HG03135 (cell line): ENCODE results near the gene FZD7.
A peak's percentile ranks its signal among the peaks of the same experiment; 100 is the strongest.

Experiments used
- ATAC-seq: cut with Tn5 transposase; IDR thresholded peaks from one replicate; pipeline ENCODE4 v1.9.1; 2021; ENCODE audit warnings: mild to moderate bottlenecking, moderate library complexity; ENCODE audit not compliant: unreplicated experiment

The FZD7 gene

GRCh38 chr2:202009581-202009980, 24.1 kb upstream of the FZD7 start:
- ATAC-seq: no peak

GRCh38 chr2:202014318-202014717, 19.3 kb upstream of the FZD7 start:
- no peak for ATAC-seq

DNA sequence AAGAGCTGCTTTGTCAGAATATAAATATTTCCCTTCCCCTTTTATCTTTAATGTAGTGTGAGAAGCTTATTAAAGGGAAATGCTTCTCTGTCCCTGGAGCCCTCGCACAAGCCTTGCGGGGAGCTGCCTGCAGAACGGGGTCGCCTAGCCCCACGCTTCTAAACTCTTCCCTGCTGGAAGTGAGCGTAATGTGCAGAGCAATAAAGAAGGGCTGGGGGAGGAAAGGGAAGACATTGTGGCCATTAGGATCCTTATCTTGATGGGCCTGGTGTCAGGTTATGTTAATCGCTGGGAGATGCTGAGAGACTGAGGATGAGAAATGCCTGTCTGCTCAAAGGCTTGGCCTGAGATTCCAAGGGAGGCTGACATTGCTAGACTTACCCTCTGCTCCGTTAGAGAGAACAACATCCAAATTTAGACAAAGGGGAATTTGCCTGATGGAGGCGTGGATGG, 18.9 kb upstream of the FZD7 start:
- no peak for ATAC-seq

GRCh38 chr2:202015471-202015870, 18.2 kb upstream of the FZD7 start:
- ATAC-seq: no peak

- no peak for ATAC-seq
These were observed 17.0 kb upstream of the FZD7 start for GRCh38 chr2:202016579-202017227.

GRCh38 chr2:202017940-202018339, 15.7 kb upstream of the FZD7 start:
- ATAC-seq: no peak

DNA sequence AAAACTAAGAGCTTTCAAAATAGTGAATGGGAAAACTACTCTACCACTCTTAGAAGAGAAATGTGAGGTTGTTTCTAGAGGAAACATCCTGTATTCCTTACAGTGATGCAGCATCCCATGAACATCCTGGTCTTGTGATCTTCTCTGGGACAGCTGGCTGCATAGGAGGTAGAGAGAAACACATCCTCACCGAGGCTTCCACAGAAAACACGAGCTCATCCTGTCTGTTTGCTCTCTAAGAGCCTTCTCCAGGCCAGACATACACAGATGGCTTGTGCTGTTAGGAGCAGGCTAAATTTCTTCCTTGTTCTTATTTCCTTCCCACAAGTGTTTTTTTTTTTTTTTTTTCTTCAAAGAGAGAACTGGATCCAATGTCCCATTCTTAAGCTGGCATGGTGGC, 14.7 kb upstream of the FZD7 start:
- no peak for ATAC-seq

DNA sequence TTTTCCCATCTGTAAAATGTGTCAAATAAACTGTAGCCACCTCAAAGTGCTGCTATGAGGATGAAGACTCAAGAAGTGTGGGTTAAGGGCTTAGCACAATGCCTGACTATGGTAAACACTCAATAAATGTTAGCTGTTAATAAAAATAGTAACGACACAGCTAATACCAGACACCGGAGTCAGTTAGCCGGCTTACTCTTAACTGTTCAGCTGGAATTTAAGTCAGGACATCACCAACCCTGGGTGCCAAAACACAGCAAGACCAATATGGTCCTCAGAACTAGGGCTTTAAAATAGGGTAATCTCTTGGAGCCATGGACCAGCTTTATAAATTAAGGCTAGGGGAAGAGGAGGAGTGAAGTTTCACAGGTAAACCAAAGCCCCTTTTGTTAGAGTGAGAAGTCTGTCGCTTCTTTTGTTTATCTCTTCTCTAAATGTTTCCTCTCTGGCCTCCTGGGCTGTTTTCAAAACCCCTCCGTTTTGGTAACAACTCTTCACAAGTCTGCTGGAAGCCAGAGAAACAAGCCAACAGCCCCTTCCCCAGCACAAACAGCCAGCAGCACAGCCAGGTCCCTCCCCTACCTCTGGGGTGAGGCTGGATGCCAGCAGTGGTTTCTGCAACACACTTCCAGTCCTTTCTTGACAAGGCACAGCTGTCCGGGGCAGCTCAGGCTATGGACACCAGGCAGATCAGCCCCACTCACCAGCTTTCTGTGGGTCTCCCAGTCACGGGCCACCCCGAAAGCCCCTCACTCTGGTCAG, 13.8 kb upstream of the FZD7 start:
- ATAC-seq: no peak

DNA sequence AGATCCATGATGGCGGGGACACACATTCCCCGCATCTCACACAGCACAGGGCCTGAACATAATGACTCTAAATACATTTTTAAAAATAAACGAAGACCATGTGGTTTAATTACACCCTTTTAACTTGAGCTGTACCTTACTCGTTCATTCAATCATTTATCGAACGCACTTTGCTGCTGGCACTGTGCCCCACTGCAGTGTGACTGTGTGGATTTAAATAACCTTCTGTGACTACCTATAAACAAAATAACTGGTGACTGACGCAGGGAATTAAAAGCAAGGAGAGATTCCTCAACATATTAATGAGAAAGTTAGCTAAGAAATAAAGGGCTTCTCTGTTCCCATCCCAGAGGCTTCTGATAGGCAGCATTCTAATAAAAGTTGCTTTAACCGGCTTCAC, 10.9 kb upstream of the FZD7 start:
- no peak for ATAC-seq

DNA sequence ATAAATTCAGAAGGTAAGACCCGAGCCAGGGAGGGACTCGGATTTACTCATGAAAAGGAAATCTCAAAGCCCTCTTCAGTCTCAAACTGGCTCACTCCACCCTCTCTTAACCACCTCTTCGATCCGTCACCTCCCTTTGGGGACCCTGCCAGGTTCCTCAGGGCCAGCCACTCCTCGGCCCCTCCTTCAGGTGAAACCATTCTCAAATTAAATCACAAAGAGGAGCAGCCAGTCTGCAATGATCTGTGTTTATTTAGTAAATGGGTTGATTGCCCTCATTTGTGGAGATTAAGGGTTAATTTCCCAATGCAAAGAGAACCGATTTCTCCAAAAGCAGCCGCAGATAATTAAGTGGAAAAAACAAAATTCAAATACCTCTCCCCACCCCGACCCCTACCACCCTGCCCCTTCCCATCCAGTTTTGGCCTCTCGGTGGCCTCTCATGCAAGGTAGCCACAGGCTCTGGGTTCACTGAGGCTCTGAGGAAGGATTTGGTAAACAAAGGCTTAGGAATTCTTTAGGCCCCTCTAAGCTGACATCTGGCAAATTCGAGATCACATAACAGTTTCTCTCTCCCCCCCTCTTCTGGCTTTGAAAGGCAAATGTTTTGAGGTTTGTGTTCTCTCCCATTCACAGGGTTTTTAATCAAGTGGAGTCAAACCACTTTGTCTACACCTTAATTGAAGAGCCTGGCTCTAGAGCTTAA, 10.3 kb upstream of the FZD7 start:
- no peak for ATAC-seq

DNA sequence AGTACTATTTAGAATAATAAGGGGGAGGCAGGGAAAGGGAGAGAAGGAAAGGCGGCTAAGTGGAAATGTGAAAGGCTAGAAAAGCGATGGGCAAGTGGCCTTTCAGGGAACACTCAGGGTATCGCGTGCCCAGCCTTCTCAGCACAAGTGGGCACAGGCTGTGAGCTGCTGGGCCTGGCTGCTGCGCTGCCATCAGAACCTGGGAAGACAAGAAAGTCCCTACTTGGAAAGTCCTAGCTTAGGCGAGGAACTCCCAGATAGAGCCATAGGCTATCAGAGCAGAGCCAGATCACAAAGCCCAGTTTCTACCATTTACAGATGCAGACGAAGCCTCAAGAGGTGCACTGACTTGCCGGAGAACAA, 9.8 kb upstream of the FZD7 start:
- no peak for ATAC-seq

GRCh38 chr2:202024871-202025270, 8.8 kb upstream of the FZD7 start:
- ATAC-seq: no peak

DNA sequence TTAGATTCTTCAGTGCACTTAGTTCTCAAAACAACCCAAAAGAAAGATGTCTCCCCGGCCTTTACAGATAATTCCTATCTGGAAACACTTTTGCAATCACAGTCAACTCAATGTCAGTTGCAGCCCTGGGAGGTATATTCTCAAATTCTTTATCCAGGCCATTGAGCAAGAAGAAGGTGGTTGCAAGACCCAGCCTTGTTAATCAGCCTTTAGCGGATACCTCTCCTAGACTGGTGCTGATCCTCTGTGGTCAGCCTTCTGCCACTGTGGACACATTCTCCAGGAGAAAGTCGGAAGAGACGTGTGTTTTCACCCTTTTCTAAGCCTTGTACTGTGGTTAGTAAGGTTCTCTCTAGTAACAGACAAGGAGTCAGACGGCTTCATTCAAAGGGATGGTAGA, 7.8 kb upstream of the FZD7 start:
- ATAC-seq: no peak

DNA sequence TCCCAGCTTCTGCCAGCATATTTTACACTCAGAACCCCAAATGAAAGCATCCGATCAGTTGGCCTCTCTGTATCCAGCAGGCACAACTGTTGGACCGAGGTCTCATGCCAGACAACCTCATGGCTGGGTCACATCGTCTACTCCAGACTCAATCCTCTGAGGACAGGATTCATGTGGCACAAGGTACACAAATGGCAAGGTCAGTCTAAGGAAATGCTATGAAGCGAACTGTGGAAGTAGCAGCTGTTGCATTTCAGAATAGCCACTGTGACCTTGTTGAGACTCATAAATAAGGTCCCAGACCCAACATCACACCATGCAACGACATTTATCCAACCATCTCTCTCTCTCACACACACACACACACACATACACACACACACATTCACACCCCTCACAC, 7.1 kb upstream of the FZD7 start:
- no peak for ATAC-seq

- no peak for ATAC-seq
These were observed 3.0 kb upstream of the FZD7 start for GRCh38 chr2:202030691-202031090.

DNA sequence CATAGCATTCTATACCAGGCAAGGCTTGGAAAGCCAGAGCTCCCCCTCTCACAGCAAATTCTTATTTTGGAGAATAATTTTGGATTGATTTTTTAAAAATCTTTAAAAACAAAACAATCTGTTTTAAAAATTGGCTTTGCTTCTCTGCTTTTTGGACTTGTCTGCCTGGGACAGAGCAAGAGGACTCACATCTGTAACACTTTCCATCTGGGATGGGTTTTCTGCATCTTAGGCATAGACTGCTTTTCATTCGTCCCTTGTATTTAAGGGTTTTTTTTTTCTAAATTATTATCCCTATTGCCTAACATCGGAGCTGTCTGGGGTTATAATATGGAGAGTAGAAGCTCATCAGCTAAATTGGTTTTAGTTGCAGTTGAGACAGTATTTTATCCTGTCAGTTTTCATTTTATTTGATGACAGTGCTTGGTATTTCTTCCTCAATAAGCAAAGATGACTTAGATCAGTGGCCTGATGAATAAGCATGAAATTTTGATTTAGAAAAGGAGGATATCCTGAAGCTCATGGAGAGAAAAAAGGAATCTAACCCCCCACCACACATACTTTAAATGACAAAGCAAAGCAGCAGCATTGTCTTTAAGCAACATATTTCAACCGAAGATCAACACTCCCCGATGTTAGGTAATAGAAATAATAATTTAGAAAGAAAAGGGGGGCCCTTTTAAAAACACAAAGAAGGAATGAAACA, 2.3 kb upstream of the FZD7 start:
- ATAC-seq: no peak

DNA sequence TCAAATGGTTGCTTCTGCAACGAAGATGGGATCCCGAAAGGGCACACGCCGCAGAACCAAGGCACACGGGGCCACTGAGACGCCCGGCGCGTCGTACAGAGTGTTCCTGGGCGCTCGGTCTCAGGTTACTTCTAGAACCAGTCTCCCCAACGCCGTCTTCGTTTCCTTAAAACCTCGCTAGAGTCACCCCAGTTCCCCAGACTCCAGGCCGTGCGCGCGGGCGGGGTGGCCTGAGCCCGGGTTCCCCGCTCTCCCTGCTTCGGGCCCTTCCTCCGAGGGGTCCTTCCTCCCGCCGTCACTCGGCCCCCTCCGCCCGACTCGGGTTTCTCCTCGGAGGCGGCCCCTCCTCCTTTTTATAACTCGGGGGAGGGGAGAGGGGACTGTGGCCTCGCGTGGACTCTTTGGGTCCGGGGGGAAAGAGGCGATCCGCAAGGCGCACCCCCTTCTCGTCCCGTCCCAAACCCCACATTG, 774 bp upstream of the FZD7 start:
- ATAC-seq: peak; percentile 16

- peak; percentile 7 for ATAC-seq
These were observed 814 bp downstream of the FZD7 start for GRCh38 chr2:202034249-202035088.

- no peak for ATAC-seq
These were observed 1.7 kb downstream of the FZD7 start for GRCh38 chr2:202035089-202035940.
